ENCODE data around the gene ZFP57. TPM values are rescaled to one million over a fixed set of nuclear protein-coding genes. Genes with fewer than 3 reads are reported as not detected.

Gene ZFP57
- total RNA-seq, 4 donors from 2014 or later: 0.23 to 6.2 (median 1.2) TPM; not detected in 1

GRCh38 chr6:29629571-29629970 is 51.4 kb downstream of the ZFP57 start:
- H3K9me3 ChIP-seq: no peaks in the 10 kb centered on the region
- H3K27me3 ChIP-seq: peaks cover 0 to 4% (median 0%) of the 10 kb centered on the region in 4 donors
- H3K4me1 ChIP-seq: peaks cover 32 to 59% (median 51%) of the 10 kb centered on the region in 4 donors
- no peak for DNase-seq (ENCODE audit: extremely low spot score)
- WGBS: 61% methylated on average over 2 of the region's 2 CpGs
- intact Hi-C loops (cut with DNase I): no loop called here
- H3K27ac ChIP-seq (replicated peaks in 1 of 4): no peak overlapping the region
- peaks cover 0 to 7% (median 0%) of the 10 kb centered on the region in 4 donors for H3K36me3 ChIP-seq
- TF ChIP-seq POLR2AphosphoS5 (IDR thresholded peaks at IDR 0.05) (no peak), POLR2A (IDR thresholded peaks at IDR 0.05; ENCODE audit: low read depth) (no peak), EP300 (IDR thresholded peaks at IDR 0.05) (no peak)
- TF ChIP-seq, protein P1, sequence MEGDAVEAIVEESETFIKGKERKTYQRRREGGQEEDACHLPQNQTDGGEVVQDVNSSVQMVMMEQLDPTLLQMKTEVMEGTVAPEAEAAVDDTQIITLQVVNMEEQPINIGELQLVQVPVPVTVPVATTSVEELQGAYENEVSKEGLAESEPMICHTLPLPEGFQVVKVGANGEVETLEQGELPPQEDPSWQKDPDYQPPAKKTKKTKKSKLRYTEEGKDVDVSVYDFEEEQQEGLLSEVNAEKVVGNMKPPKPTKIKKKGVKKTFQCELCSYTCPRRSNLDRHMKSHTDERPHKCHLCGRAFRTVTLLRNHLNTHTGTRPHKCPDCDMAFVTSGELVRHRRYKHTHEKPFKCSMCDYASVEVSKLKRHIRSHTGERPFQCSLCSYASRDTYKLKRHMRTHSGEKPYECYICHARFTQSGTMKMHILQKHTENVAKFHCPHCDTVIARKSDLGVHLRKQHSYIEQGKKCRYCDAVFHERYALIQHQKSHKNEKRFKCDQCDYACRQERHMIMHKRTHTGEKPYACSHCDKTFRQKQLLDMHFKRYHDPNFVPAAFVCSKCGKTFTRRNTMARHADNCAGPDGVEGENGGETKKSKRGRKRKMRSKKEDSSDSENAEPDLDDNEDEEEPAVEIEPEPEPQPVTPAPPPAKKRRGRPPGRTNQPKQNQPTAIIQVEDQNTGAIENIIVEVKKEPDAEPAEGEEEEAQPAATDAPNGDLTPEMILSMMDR (IDR thresholded peaks at IDR 0.05): no peak
- no peak overlapping the region for H3K4me3 ChIP-seq

DNA sequence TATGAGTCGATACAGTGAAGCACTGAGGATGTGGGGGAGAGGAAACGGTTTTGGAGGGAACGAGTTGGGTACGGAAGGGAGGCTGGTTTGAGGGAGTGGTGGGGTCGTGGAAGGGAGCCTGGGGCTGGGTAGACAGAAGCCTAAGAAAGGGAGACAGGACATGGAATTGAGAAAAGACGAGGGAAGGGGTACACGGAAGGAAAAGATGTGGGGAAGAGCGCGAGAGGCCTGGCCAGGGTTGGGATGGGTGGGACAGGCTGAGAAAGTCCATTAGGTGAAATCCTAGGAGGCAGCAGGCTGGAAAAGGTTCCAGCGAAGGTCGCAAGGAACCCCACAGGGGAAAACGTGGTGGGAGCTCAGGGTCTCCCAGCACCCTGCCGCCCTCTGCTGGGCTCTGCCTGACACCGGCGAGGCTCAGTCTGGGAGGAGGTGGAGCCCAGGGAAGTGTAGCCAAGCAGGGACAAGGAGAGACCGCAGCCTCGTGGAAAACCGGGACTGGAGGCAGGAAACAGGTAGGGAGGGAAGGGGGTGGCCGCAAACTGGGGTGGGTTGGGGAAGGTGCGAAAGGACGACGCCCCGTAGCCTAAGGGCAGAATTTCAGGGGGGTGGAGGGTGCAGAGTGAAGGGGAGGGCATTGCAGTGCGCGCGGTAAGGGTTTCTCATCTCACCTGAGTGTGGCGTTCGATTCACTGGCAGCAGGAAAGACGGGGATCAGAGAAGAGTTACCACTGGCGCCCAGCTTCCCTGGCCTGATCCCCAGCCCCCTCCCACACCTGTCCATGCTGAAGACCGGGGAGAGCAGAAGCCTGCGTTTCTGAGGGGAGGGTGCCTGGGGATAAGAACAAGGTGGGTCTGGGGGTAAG is 52.3 kb downstream of the ZFP57 start:
- H3K27ac ChIP-seq (replicated peaks in 1 of 4): peak overlapping the region; percentile 85 to 90 (median 88)
- WGBS: 8% methylated on average over 32 of the region's 32 CpGs
- H3K4me1 ChIP-seq: peaks cover 32 to 50% (median 46%) of the 10 kb centered on the region in 4 donors
- peaks cover 0 to 4% (median 0%) of the 10 kb centered on the region in 4 donors for H3K27me3 ChIP-seq
- TF ChIP-seq POLR2AphosphoS5 (IDR thresholded peaks at IDR 0.05) (peak; percentile 57 to 75), POLR2A (IDR thresholded peaks at IDR 0.05; ENCODE audit: low read depth) (no peak), EP300 (IDR thresholded peaks at IDR 0.05) (no peak)
- TF ChIP-seq, protein P1 (IDR thresholded peaks at IDR 0.05): peak; percentile 58 to 78 (median 59)
- H3K4me3 ChIP-seq: peak overlapping the region; percentile 58 to 82 (median 68)
- H3K36me3 ChIP-seq: peaks cover 0 to 11% (median 4%) of the 10 kb centered on the region in 4 donors
- DNase-seq (ENCODE audit: extremely low spot score): no peak
- no peaks in the 10 kb centered on the region for H3K9me3 ChIP-seq
- intact Hi-C loops (cut with DNase I): no loop called here

DNA sequence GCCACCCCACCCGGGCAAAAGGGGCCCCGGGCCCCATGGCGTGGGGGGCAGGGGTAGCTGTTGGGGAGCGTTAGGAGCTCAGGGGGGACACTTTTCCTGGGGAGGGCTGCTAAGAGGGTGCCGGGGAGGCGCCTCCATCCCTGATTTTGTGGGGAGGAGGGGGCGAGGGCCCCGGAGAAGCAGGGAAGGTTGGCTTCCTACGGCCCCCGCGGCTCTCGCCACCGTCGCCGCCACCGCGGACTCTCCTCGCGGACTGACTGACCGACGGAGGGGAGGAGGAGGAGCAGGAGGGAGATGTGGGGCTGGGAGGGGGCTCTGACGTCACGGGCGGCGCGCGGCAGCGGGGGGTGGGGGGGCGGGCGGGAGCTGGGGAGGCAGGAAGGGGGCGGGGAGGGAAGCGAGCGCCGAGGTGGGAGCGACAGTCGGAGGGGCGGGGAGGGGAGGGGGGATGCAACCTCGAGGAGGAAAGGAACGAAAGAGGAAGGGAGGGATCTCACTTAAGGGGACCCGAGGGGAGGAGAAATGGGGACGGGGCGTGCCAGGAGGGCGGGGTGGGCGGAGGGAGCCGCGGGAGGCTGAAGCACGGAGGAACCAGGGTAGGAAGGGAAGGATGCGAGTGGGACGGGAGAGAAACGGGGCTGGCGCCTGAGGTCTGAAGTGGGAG is 53.1 kb downstream of the ZFP57 start:
- no peak for TF ChIP-seq EP300 (IDR thresholded peaks at IDR 0.05)
- TF ChIP-seq POLR2AphosphoS5 (IDR thresholded peaks at IDR 0.05): peak; percentile 94 to 96
- TF ChIP-seq, protein P1 (IDR thresholded peaks at IDR 0.05): no peak
- peak; percentile 68 for TF ChIP-seq POLR2A (IDR thresholded peaks at IDR 0.05; ENCODE audit: low read depth)
- H3K4me1 ChIP-seq: peaks cover 29 to 45% (median 42%) of the 10 kb centered on the region in 4 donors
- H3K27ac ChIP-seq (replicated peaks in 1 of 4): peak overlapping the region; percentile 85 to 90 (median 88)
- H3K9me3 ChIP-seq: no peaks in the 10 kb centered on the region
- no peak for DNase-seq (ENCODE audit: extremely low spot score)
- intact Hi-C loops (cut with DNase I): no loop called here
- H3K36me3 ChIP-seq: peaks cover 0 to 19% (median 11%) of the 10 kb centered on the region in 4 donors
- H3K27me3 ChIP-seq: peaks cover 0 to 4% (median 0%) of the 10 kb centered on the region in 4 donors
- H3K4me3 ChIP-seq: peak overlapping the region; percentile 58 to 82 (median 68)
- under 1% methylated on average over 16 of the region's 51 CpGs for WGBS

DNA sequence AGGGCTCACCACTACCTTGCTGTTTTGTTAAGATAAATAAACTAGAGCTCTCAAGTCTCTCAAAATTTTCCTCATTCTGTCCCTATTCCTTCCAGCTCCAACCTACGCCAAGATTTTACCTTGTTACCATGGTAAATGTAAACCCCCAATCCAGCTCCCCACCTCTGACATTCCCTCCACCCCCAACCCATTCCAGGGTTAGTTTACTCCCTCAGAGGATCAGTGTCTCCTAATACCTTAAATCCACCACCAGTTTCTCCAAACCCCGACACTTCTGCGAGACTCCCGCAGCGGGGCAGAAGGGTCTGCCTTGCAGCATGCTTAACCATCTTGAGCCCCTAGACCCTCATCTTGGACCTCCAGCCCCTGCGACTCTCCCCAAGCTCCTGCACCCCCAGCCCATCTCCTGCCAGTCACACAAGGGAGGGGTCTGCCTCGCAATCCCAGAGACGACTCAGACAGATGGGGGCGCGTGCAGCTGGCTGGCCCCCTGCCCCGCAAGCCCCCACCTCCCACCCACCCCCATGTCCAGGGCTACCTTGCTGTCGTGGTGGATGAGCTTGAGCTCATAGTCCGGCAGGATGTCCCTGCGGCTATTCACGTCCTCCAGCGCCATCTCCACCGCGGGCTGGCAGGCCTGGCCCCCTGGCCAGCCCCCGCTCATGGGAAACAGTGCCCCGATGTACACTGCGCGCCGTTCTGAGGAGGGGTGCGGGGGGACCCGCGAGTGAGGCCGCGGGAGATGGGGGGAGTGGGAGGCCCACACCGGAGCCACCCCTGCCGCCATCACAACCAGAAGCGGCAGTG is 53.8 kb downstream of the ZFP57 start:
- Histone ChIP-seq H3K27ac (replicated peaks in 1 of 4) (peak overlapping the region; percentile 85 to 90 (median 88)), H3K27me3 (peaks cover 0 to 4% (median 0%) of the 10 kb centered on the region in 4 donors), H3K4me1 (peaks cover 29 to 44% (median 41%) of the 10 kb centered on the region in 4 donors), H3K4me3 (peak overlapping the region; percentile 58 to 82 (median 68)), H3K36me3 (peaks cover 2 to 26% (median 19%) of the 10 kb centered on the region in 4 donors), H3K9me3 (no peaks in the 10 kb centered on the region)
- intact Hi-C loops (cut with DNase I): no loop called here
- TF ChIP-seq, protein P1 (IDR thresholded peaks at IDR 0.05): no peak
- no peak for TF ChIP-seq POLR2AphosphoS5 (IDR thresholded peaks at IDR 0.05)
- no peak for TF ChIP-seq EP300 (IDR thresholded peaks at IDR 0.05)
- no peak for TF ChIP-seq POLR2A (IDR thresholded peaks at IDR 0.05; ENCODE audit: low read depth)
- WGBS: 52% methylated on average over 6 of the region's 31 CpGs
- DNase-seq (ENCODE audit: extremely low spot score): no peak

Measured in esophagus muscularis mucosa (tissue), 4 donors.